Right cardiac atrium (tissue), 5 donors: ENCODE results near the gene SRSF7. TPM values are rescaled to one million over a fixed set of nuclear protein-coding genes. Genes with fewer than 3 reads are reported as not detected.
A peak's percentile ranks its signal among the peaks of the same experiment; 100 is the strongest.

Source experiments
- ATAC-seq, 2 donors: fragments of 200-7000 bp; cut with Tn5 transposase; one replicate each; pipeline versions ENCODE4 v1.8.0 to v1.9.1; 2020; ENCODE audit warnings: moderate library complexity in 2 of 2, mild to moderate bottlenecking in 1 of 2
- DNase-seq, 3 donors: peaks; one replicate each; pipeline ENCODE4 v3.0.0-alpha.2; 2020
- H3K27ac ChIP-seq: one replicate; pipeline ENCODE4 v1.5.1; 2013; ENCODE audit warnings: mild to moderate bottlenecking, low read length, control low read depth, moderate library complexity
- H3K27me3 ChIP-seq: one replicate; pipeline ENCODE4 v1.6.1; 2013; ENCODE audit not compliant: control insufficient read depth, insufficient read depth
- H3K4me1 ChIP-seq: one replicate; pipeline ENCODE4 v1.6.1; 2013; ENCODE audit warnings: low read length; ENCODE audit not compliant: control insufficient read depth, insufficient read depth
- H3K4me3 ChIP-seq: one replicate; pipeline ENCODE4 v1.5.1; 2013; ENCODE audit warnings: low read length, control low read depth
- H3K9me3 ChIP-seq: one replicate; pipeline ENCODE4 v1.6.1; 2013; ENCODE audit warnings: low read length; ENCODE audit not compliant: control insufficient read depth
- whole genome bisulfite sequencing: extraction: QIAGEN DNeasy Blood & Tissue Kit; methylation state at CpG from one replicate; pipeline ENCODE4 v1.1.7; 2013; 5-methylcytosine and 5-hydroxymethylcytosine counted together
- intact Hi-C, 4 donors: fragments of 100-400 bp; cut with DNase I; formaldehyde crosslinking; loops; one replicate each; pipeline versions ENCODE4 v1.11.0 to v1.14.0; 2022 to 2023
- polyA plus RNA-seq: library from polyadenylated mRNA; stranded (reverse); fragments of 200-250 nt; gene quantifications from one replicate; pipeline ENCODE4 v1.2.3, GENCODE V29; 2013
- total RNA-seq, 4 donors: library from RNA; stranded (reverse); fragmentation: NEBNext Ultra II Directional; extraction: Animal tissue kit (Norgen Biotek cat#: 25700); gene quantifications; one replicate each; pipeline ENCODE4 v1.2.1, GENCODE V29; 2021
- donor health status: healthy with polysubstance abuse.
- donor health status: DM: no; HTN: yes; CAD: no.
- donor health status: DM: no; HTN: no; CAD: no.
- donor health status: DM: no; HTN: yes; CAD: no; lungs with severe emphysema.
- donor health status: DM: yes; HTN: yes; CAD: no.

The SRSF7 gene
- total and polyA plus RNA-seq, 5 donors = 51.1 to 87.1 (median 61.0) TPM

DNA sequence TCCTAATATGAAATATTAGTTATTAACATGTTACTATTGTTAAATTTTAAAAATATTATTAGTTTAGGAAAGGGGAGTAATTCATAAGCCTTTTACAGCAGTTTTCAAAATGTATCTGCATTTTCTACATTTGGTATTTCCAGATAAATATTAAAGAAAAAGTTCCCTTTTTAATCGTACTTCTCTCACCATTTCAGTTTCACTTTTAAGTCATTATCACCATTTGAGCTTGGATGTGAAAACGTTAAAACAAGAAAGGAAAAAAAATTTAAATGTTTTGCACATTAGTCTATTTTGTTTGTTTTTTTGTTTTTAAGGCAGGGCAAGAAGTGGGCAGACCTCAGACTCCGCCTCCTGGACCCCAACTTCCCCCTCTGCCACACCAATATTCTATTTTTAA is 3.3 kb upstream of the SRSF7 start:
- intact Hi-C loops = no loop called here
- Histone ChIP-seq H3K9me3 (no peaks in the 10 kb centered on the region), H3K4me3 (no peak overlapping the region), H3K27ac (no peak overlapping the region), H3K4me1 (peaks cover 3% of the 10 kb centered on the region), H3K27me3 (no peaks in the 10 kb centered on the region)
- DNase-seq (no peak), ATAC-seq (no peak)
- WGBS = 47% methylated on average over 3 of the region's 3 CpGs

DNA sequence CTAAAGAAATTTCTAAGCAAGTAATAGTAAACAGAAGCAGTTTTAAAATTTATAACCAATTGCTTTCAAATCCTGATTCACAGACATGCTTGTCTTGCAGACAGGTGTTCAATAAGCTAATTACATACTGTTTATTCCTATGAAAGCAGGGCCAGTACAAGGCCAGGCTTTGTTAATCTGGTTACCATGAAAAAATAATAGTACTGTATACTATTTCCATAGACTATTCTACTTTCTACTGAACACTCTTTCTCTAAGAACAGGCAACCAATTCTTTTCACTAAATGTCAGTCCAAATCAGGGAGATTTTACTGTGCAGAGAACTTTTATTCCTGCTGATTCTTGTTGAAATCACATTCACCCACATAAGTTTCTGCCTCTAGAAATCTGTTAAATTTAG is 2.9 kb upstream of the SRSF7 start:
- Histone ChIP-seq H3K4me1 (peaks cover 3% of the 10 kb centered on the region), H3K4me3 (no peak overlapping the region), H3K27ac (no peak overlapping the region), H3K9me3 (no peaks in the 10 kb centered on the region), H3K27me3 (no peaks in the 10 kb centered on the region)
- ATAC-seq = no peak
- intact Hi-C loops = no loop called here
- no peak for DNase-seq

DNA sequence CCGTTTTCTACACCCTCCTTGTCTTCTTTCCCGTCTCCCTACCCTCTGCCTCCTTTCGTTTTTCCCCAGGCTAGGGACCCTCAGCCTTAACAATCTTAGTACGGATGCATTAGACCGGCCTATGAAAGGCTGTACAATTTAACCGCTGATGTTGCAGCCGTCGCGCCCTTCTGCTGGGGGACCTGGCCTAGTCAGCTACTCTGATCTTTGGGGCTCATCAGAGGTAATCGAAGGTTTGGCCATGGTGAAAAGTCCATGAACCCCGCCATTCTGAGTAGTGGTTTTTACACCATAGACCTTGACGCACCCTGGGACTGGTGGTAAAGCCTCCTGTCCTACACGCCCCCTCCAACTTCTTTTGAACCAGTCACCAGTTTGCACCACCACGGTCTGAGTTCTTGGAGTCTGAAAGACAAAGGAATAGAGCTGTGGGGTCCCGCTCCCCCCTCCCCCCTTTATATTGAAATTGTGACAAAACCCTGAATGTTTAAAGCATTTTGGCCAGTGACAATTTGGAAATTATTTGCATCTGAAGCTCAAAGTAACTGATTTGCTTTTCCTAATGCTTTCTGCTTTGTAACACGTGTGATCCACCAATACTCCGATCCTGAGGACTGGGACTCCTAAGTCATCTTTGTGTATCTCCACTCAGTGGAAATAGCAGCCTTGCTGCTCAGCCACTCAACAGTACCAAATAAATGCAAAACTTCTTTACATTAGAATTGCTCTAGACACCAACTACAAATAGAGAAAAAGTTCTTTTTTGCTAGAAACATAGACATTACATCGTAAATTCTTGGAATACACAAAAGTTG is 642 bp upstream of the SRSF7 start:
- 29% methylated on average over 18 of the region's 18 CpGs for WGBS
- DNase-seq = no peak
- Histone ChIP-seq H3K4me1 (peaks cover 3% of the 10 kb centered on the region), H3K27ac (peak overlapping the region; percentile 98), H3K4me3 (peak overlapping the region; percentile 77), H3K27me3 (no peaks in the 10 kb centered on the region), H3K9me3 (no peaks in the 10 kb centered on the region)
- no peak for ATAC-seq
- intact Hi-C loops = no loop called here

DNA sequence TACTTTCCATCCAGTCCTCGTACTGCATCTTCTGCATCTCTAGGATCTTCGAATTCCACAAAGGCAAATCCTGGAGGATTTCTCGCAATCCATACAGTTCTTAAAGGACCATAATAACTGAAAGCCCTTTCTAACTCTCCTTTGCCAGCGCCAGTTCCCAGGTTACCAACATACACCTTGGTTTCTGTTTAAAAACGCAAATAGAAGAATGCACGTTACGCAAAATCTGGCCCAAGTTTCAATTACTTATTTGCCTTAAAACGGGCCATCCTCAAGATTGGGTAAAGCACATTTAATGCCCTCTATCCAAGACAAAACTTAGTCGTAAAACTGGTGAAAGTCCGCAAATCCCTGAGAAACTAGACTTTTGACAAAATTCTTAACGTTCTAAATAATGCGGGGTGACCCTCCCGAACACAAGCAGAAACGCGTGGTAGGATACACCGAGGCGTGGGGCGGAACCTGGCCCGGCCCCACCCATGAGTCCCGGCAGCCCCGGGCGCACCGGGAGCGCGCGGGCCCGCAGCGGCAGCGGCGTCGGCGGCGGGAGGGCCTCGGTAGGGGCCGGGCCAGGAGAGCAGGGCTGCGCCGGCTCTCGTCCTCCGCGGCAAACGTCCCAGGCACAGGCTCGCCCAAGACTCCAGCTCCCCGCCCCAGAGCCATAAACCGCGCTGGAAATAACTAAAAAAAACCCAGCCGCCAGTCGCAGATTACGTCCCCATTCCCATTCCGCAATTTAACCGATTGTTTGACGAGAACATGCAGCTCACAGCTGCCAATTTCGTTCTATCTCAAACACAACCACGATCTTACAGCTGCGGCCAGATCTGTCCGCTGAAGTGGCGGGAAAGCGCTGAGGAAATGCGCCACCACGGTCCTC is 910 bp downstream of the SRSF7 start:
- no peaks in the 10 kb centered on the region for H3K9me3 ChIP-seq
- peaks cover 3% of the 10 kb centered on the region for H3K4me1 ChIP-seq
- WGBS = 1% methylated on average over 59 of the region's 59 CpGs
- ATAC-seq (peak; percentile 81 to 87), DNase-seq (peak; percentile 57 to 86 (median 86))
- no peaks in the 10 kb centered on the region for H3K27me3 ChIP-seq
- H3K27ac ChIP-seq = peak overlapping the region; percentile 100
- H3K4me3 ChIP-seq = peak overlapping the region; percentile 77
- intact Hi-C loops = no loop called here

DNA sequence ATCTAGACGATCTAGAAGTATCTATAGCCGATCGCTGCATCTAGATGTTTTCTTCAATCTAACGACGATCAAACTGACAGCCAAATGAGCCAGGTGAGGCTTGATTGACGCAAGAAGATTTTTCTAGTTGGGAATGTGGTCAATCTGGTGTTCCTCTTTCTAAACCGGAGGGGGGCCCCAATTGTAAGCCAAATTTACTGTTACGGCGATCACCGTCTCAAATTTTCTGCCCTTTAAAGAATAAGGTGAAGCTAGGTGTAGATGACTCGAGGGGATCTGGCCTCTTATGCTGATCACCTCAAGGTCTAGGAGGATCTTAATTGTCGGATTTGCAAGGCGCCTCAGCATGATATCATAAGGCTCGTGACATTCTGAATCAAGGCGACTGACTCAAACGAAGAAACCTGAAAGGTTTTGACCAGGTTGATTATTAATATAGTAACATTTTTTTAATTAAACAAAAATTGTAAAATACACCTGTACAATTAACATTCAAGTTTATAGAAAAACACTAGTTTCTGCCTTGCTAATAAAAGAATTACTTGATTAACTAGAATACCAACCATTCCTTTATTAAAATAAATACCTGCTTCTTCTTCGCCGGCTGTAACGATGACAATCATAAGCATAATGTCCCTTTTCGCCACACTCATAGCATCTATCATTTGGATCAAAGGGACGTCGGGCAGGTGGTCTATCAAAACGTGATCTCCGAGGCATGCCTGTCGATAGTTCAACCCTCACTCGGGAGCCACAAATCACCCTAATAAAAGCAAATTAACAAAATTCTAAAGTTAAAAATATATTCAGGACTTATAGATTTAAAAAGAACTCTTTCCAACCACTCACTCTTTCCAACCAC is 2.0 kb downstream of the SRSF7 start:
- intact Hi-C loops = loop anchor here in 1 of 4 donors (10.0 kb wide), 1 partner anchor 214 kb away; no protein-coding TSS in a partner anchor
- Histone ChIP-seq H3K4me3 (peak overlapping the region; percentile 77), H3K27ac (no peak overlapping the region), H3K27me3 (no peaks in the 10 kb centered on the region), H3K4me1 (peaks cover 3% of the 10 kb centered on the region), H3K9me3 (no peaks in the 10 kb centered on the region)
- ATAC-seq = no peak
- DNase-seq = no peak
- WGBS = 59% methylated on average over 26 of the region's 26 CpGs

DNA sequence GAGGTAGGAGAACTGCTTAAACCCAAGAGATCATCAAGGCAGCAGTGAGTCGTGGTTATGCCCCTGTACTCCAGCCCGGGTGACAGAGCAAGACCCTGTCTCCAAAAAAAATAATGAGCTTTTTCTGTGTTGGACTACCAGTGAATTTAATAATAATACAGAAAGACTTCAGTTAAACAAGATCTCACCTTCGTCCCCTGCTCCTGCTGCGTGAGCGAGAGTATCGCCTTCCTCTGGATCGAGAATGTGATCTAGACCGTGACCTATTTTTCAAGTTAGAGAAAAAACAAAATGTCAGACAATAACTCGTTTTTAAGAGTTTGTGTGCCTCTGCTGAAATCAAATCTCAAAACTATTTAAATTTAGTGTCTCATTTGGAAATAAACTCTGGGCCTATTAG is 2.8 kb downstream of the SRSF7 start:
- Histone ChIP-seq H3K27me3 (no peaks in the 10 kb centered on the region), H3K27ac (no peak overlapping the region), H3K4me1 (peaks cover 3% of the 10 kb centered on the region), H3K4me3 (no peak overlapping the region), H3K9me3 (no peaks in the 10 kb centered on the region)
- intact Hi-C loops = loop anchor here in 1 of 4 donors (10.0 kb wide), 1 partner anchor 214 kb away; no protein-coding TSS in a partner anchor
- ATAC-seq (no peak), DNase-seq (no peak)
- WGBS = 88% methylated on average over 9 of the region's 9 CpGs

DNA sequence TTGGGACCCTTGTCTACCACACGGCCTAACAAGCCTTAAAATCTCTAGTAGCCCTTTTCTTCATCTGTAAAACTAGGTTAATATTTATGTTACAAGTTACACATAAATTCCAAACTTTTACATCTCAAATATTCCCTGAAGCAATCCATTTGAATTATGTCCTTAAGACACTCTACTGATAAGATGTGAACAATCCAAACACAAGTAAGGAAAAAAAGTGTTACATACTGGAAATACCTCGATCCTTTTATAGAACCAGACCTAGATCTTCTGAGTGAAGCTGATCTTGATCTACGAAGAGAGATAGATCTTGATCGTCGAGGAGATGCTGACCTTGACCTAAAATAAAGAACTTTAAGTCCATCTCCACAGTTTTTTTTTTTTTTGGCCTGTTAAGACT is 3.3 kb downstream of the SRSF7 start:
- Histone ChIP-seq H3K9me3 (no peaks in the 10 kb centered on the region), H3K27me3 (no peaks in the 10 kb centered on the region), H3K4me1 (peaks cover 6% of the 10 kb centered on the region), H3K27ac (no peak overlapping the region), H3K4me3 (no peak overlapping the region)
- intact Hi-C loops = loop anchor here in 1 of 4 donors (10.0 kb wide), 1 partner anchor 213 kb away; no protein-coding TSS in a partner anchor
- 63% methylated on average over 5 of the region's 5 CpGs for WGBS
- ATAC-seq (no peak), DNase-seq (no peak)

DNA sequence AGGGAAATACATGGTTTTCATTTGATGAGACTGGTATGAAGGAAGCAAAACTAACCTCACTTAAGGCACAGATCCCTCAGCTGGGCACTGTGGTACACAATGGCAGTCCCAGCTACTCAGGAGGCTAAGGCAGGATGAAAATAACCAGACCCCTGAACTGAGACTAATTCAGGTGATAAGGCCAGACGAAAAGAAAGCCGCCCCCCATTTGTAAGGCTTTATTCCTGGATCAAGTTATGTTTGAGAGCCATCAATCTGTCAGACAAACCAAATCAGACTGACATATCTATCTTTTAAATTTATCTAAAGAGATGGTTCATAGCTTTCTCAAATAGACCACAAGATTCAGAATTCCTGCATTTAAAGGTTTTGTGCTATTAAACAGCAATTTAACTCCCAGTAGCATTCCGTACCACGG is 4.1 kb downstream of the SRSF7 start:
- Histone ChIP-seq H3K27ac (no peak overlapping the region), H3K27me3 (no peaks in the 10 kb centered on the region), H3K4me3 (no peak overlapping the region), H3K9me3 (no peaks in the 10 kb centered on the region), H3K4me1 (peaks cover 6% of the 10 kb centered on the region)
- WGBS = 48% methylated on average over 4 of the region's 4 CpGs
- no peak for DNase-seq
- intact Hi-C loops = loop anchor here in 1 of 4 donors (10.0 kb wide), 1 partner anchor 212 kb away; no protein-coding TSS in a partner anchor
- no peak for ATAC-seq

DNA sequence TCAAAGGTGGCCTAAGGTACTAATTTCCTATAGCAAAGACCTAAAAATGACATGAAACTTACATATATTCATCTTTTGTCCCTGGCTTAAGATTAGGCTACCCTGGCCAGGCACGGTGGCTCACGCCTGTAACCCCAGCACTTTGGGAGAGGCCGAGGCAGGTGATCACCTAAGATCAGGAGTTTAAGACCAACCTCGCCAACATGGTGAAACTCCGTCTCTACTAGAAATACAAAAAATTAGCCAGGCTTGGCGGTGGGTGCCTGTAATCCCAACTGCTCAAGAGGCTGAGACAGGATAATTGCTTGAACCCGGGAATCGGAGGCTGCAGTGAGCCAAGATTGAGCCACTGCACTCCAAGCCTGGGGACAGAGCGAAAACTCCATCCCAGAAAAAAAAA is 5.9 kb downstream of the SRSF7 start:
- intact Hi-C loops = loop anchor here in 1 of 4 donors (10.0 kb wide), 1 partner anchor 210 kb away; no protein-coding TSS in a partner anchor
- ATAC-seq (no peak), DNase-seq (no peak)
- Histone ChIP-seq H3K4me1 (peaks cover 3% of the 10 kb centered on the region), H3K9me3 (no peaks in the 10 kb centered on the region), H3K4me3 (no peak overlapping the region), H3K27me3 (no peaks in the 10 kb centered on the region), H3K27ac (no peak overlapping the region)
- 87% methylated on average over 9 of the region's 9 CpGs for WGBS

DNA sequence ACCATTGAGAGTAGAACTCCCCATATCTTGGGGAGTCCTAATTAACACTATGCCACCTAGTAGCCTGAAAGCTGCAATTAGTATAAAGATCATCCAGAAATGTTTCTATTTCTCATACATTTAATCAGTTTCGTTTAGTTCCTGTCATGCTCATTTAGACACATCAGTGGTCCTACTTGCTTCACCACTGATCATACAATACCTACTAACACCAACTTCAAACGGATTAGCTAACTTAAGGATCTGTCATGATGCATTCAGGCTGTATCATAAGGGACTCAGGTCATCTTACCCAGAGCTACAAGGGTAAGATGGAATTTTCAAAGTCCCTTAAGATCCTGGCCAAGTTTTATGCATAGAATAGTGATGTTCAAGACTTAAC is 6.8 kb downstream of the SRSF7 start:
- WGBS = 36% methylated on average over 2 of the region's 2 CpGs
- intact Hi-C loops = loop anchor here in 1 of 4 donors (5.0 to 10.0 kb wide), 2 partner anchors 162 to 210 kb away; no protein-coding TSS in a partner anchor
- H3K9me3 ChIP-seq = no peaks in the 10 kb centered on the region
- H3K27ac ChIP-seq = no peak overlapping the region
- peaks cover 3% of the 10 kb centered on the region for H3K4me1 ChIP-seq
- DNase-seq = no peak
- H3K4me3 ChIP-seq = no peak overlapping the region
- H3K27me3 ChIP-seq = no peaks in the 10 kb centered on the region
- no peak for ATAC-seq
